ENCODE results near the gene PFKL. TPM values are rescaled to one million over a fixed set of nuclear protein-coding genes. Genes with fewer than 3 reads are reported as not detected.
"Not testable (repeated sequence)": the region's sequence is repeated elsewhere in the genome, so short reads cannot be mapped to it uniquely, and the experiment has no call there.

The PFKL gene
- total RNA-seq, 1 experiment from 2014 or later = 134 TPM

- TF ChIP-seq, protein P1, sequence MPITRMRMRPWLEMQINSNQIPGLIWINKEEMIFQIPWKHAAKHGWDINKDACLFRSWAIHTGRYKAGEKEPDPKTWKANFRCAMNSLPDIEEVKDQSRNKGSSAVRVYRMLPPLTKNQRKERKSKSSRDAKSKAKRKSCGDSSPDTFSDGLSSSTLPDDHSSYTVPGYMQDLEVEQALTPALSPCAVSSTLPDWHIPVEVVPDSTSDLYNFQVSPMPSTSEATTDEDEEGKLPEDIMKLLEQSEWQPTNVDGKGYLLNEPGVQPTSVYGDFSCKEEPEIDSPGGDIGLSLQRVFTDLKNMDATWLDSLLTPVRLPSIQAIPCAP (CRISPR knock-in tag; IDR thresholded peaks at IDR 0.05) = 0 out of 2 replicates have a peak, but pooled peaks have one; percentile 47
- TF ChIP-seq E2F5 (CRISPR knock-in tag; IDR thresholded peaks at IDR 0.05) (no peak; the same call in 1 of the 2 replicates), MAX (CRISPR knock-in tag; IDR thresholded peaks at IDR 0.05) (peak; percentile 81), ZNF396 (CRISPR knock-in tag; IDR thresholded peaks at IDR 0.05; ENCODE audit: borderline replicate concordance) (no peak), MYBL2 (CRISPR knock-in tag; IDR thresholded peaks at IDR 0.05) (peak; percentile 70; the same call in 1 of the 2 replicates), TP53 (CRISPR knock-in tag; IDR thresholded peaks at IDR 0.05) (0 out of 2 replicates have a peak, but pooled peaks have one; percentile 55), CREB1 (CRISPR knock-in tag; IDR thresholded peaks at IDR 0.05) (peak; percentile 79; the same call in 1 of the 2 replicates), HMGXB4 (CRISPR knock-in tag; IDR thresholded peaks at IDR 0.05) (peak; percentile 44; the same call in 1 of the 2 replicates), SP1 (CRISPR knock-in tag; conservative IDR thresholded peaks at IDR 0.05) (peak; percentile 93; the same call in 1 of the 2 replicates), JUN (CRISPR knock-in tag; IDR thresholded peaks at IDR 0.05) (no peak), KAT7 (CRISPR knock-in tag; IDR thresholded peaks at IDR 0.05; ENCODE audit: borderline replicate concordance) (0 out of 2 replicates have a peak, but pooled peaks have one; percentile 53), GABPB1 (CRISPR knock-in tag; IDR thresholded peaks at IDR 0.05) (peak; percentile 43; the same call in 1 of the 2 replicates), ZNF232 (CRISPR knock-in tag; IDR thresholded peaks at IDR 0.05) (no peak)
- TF ChIP-seq, protein P2, sequence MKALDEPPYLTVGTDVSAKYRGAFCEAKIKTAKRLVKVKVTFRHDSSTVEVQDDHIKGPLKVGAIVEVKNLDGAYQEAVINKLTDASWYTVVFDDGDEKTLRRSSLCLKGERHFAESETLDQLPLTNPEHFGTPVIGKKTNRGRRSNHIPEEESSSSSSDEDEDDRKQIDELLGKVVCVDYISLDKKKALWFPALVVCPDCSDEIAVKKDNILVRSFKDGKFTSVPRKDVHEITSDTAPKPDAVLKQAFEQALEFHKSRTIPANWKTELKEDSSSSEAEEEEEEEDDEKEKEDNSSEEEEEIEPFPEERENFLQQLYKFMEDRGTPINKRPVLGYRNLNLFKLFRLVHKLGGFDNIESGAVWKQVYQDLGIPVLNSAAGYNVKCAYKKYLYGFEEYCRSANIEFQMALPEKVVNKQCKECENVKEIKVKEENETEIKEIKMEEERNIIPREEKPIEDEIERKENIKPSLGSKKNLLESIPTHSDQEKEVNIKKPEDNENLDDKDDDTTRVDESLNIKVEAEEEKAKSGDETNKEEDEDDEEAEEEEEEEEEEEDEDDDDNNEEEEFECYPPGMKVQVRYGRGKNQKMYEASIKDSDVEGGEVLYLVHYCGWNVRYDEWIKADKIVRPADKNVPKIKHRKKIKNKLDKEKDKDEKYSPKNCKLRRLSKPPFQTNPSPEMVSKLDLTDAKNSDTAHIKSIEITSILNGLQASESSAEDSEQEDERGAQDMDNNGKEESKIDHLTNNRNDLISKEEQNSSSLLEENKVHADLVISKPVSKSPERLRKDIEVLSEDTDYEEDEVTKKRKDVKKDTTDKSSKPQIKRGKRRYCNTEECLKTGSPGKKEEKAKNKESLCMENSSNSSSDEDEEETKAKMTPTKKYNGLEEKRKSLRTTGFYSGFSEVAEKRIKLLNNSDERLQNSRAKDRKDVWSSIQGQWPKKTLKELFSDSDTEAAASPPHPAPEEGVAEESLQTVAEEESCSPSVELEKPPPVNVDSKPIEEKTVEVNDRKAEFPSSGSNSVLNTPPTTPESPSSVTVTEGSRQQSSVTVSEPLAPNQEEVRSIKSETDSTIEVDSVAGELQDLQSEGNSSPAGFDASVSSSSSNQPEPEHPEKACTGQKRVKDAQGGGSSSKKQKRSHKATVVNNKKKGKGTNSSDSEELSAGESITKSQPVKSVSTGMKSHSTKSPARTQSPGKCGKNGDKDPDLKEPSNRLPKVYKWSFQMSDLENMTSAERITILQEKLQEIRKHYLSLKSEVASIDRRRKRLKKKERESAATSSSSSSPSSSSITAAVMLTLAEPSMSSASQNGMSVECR (CRISPR knock-in tag; IDR thresholded peaks at IDR 0.05; ENCODE audit: borderline replicate concordance) = peak; percentile 83; the same call in 1 of the 2 replicates
- TF ChIP-seq, protein P3, sequence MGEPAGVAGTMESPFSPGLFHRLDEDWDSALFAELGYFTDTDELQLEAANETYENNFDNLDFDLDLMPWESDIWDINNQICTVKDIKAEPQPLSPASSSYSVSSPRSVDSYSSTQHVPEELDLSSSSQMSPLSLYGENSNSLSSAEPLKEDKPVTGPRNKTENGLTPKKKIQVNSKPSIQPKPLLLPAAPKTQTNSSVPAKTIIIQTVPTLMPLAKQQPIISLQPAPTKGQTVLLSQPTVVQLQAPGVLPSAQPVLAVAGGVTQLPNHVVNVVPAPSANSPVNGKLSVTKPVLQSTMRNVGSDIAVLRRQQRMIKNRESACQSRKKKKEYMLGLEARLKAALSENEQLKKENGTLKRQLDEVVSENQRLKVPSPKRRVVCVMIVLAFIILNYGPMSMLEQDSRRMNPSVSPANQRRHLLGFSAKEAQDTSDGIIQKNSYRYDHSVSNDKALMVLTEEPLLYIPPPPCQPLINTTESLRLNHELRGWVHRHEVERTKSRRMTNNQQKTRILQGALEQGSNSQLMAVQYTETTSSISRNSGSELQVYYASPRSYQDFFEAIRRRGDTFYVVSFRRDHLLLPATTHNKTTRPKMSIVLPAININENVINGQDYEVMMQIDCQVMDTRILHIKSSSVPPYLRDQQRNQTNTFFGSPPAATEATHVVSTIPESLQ (CRISPR knock-in tag; IDR thresholded peaks at IDR 0.05) = no peak
- TF ChIP-seq, protein P4, sequence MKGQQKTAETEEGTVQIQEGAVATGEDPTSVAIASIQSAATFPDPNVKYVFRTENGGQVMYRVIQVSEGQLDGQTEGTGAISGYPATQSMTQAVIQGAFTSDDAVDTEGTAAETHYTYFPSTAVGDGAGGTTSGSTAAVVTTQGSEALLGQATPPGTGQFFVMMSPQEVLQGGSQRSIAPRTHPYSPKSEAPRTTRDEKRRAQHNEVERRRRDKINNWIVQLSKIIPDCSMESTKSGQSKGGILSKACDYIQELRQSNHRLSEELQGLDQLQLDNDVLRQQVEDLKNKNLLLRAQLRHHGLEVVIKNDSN (CRISPR knock-in tag; IDR thresholded peaks at IDR 0.05) = peak; percentile 18; the same call in 1 of the 2 replicates
Observed at GRCh38 chr21:44338971-44339910, 39.4 kb downstream of the PFKL start, which contains the start of gene CFAP410 (continued).

DNA sequence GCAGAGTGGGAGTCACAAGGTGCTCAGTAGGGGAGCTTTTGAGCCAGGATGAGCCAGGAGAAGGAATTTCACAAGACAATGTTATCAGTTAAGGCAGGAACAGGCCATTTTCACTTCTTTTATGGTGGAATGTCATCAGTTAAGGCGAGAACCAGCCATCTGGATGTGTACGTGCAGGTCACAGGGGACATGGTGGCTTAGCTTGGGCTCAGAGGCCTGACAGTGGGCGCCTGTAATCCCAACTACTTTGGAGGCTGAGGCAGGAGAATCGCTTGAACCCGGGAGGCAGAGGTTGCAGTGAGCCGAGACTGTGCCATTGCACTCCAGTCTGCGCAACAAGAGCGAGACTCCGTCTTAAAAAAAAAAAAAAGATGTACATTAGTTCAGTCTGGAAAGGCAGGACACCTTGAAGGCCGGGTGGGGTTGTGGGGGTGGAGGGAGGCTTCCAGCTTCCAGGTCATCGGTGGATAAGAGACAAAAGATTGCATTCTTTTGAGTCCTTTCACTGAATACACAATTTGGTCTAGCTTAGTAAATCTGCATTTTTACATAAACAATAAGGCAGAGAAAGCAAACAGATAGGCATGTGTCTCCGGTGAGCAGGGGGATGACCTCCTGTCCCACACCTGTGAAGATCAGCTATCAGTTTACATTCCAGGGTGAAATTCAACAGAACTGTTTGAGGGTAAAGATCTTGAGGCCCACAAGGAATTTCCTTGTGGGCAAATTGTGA is 42.0 kb downstream of the PFKL start:
- CTCF ChIA-PET = interaction anchor here (0.9 to 2.1 kb wide), 4 partner anchors 10 to 451 kb away, joined by 3 to 7 read pairs (median 4); no protein-coding TSS in a partner anchor
- H3K36me3 Mint-ChIP-seq; H3K4me3 Mint-ChIP-seq; ATAC-seq; H3K9me3 Mint-ChIP-seq; POLR2A ChIA-PET; H3K27me3 Mint-ChIP-seq (ENCODE audit: low read depth); DNase-seq (ENCODE audit: low spot score): not testable (repeated sequence)
- Mint-ChIP-seq H3K4me1 (peaks cover 38% of the 10 kb centered on the region), H3K27ac (peak overlapping the region; percentile 83)

GRCh38 chr21:44342981-44343380 is 43.1 kb downstream of the PFKL start:
- H3K27me3 Mint-ChIP-seq (ENCODE audit: low read depth); H3K9me3 Mint-ChIP-seq; DNase-seq (ENCODE audit: low spot score); H3K4me3 Mint-ChIP-seq; H3K36me3 Mint-ChIP-seq; ATAC-seq; POLR2A ChIA-PET: not testable (repeated sequence)
- CTCF ChIA-PET = interaction anchor here (0.9 to 1.4 kb wide), 2 partner anchors 8 to 17 kb away, joined by 4 to 5 read pairs; no protein-coding TSS in a partner anchor
- H3K27ac Mint-ChIP-seq = peak overlapping the region; percentile 83; the same call in 1 of the 2 replicates
- peaks cover 34% of the 10 kb centered on the region for H3K4me1 Mint-ChIP-seq

Measured in WTC11 (cell line).